GM19452 (cell line): Measurements from ENCODE around the gene NCK2.
"Not testable (repeated sequence)": the region's sequence is repeated elsewhere in the genome, so short reads cannot be mapped to it uniquely, and the experiment has no call there.

Experiments used
- ATAC-seq: cut with Tn5 transposase; IDR thresholded peaks from one replicate; pipeline ENCODE4 v1.9.1; 2021; ENCODE audit not compliant: unreplicated experiment

Gene NCK2

DNA sequence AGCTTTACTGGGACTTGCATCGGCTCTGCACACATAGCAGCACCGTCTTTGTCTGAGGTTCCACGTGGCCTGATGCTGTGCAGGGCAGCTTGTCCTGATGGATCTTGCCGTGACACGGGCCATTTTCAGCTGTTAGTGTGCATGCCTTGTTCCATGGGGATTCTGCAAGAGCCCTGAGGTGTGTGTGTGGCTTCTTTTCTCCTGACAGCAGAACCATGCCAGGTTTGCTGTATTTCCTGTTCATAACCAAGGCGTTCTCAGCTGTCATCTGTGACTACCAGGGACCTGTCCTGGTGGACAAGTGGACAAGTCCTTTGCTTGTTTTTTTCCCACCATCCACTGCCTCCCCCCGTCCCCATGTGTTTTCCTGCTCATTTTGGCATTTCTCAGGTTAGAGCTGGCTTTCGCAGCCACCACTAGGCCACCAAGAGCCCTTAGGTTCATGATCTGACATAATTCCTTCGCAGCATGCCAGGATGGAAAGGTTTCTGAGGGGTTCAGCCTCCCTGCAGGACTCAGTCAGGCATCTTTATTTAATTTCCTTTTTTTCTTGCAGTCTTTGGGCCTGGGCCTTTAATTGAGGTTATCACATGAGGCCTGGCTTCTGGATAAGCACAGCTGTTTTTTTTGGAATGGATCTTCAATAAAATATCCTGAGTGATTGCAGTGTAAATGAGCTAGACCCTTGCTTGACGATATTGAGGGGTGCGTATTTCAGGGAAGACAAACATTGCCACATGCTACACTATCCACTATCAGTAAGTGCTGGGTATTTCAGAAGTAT lies 139.4 kb downstream of the NCK2 start:
- no peak for ATAC-seq

DNA sequence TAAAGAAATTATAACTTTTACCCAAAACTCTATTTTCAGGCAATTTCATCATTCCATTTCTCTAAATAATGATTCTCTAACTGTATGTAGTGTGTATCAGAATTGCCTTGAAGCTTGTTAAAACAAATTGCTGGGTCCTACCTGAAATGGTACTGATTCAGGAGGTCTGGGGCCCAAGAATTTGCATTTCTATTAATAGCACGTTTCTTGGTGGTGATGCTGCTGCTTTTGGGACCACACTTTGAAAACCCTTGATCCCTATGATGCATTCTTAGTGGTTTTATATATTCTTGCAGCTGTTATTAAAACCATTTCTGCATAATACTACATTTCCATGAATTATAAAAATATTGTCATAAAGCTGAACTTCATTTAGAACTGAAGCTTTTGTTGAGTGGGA lies 140.7 kb downstream of the NCK2 start:
- no peak for ATAC-seq

DNA sequence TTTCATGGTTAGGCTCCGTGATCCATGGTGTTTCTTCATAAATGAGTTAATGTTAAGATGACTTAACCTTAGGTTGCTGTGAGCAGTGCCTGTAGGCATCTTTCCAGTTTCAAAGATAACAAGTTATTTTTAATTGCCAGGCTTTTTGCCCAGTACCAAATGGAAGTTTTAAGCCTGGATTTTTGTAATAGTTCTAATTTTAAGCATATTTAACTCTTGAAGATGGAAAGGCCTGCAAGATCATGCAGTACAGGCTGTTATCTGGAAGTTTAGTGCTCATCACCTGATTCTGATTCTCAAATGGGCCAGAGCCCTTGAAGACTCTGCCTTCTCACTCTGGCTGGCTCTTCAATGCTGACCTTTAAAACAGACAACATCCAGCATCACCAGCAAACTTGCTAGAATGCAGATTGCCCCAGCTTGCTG lies 141.3 kb downstream of the NCK2 start:
- no peak for ATAC-seq

GRCh38 chr2:105886687-105887086 lies 142.0 kb downstream of the NCK2 start:
- no peak for ATAC-seq

DNA sequence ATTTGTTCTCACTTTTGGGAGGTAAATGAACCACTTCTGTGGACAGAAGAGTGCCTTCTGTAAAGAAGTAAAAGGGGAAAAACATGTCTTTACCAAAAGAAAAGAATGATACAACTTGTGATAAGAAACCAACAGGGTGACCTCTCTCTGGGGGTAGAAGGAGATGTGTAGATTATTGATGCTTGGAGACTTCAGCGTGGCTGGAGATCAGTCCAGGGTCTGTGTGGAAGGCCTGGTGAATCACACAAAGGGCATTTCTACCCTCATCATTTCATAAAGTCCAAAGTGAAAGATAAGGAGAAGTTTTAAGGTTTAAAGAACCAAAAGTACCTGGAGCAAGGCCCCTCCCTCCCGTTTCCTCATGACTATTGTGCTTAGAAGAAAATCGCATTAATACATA lies 142.5 kb downstream of the NCK2 start:
- no peak for ATAC-seq

GRCh38 chr2:105888625-105889024 lies 143.9 kb downstream of the NCK2 start:
- no peak for ATAC-seq

DNA sequence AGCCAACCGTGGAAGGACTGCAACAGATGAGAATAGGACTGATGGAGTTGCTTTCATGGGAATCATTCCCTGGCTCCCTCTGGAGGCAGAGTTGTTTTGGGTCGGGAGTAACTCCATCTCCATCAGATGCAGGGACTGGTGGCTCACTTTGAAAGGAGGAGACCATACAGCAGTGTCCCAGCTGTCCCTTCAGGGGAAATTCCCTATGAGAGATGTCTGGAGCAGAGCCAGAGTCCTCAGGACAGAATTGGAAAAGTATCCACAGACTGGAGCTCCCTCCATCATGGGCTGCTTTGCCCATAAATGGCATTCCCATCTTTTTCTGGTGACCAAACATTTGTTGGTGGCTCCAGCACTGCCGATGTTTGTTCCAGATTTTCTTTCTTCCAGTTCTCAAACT lies 144.3 kb downstream of the NCK2 start:
- no peak for ATAC-seq

GRCh38 chr2:105890111-105890510 lies 145.4 kb downstream of the NCK2 start:
- ATAC-seq: no peak

DNA sequence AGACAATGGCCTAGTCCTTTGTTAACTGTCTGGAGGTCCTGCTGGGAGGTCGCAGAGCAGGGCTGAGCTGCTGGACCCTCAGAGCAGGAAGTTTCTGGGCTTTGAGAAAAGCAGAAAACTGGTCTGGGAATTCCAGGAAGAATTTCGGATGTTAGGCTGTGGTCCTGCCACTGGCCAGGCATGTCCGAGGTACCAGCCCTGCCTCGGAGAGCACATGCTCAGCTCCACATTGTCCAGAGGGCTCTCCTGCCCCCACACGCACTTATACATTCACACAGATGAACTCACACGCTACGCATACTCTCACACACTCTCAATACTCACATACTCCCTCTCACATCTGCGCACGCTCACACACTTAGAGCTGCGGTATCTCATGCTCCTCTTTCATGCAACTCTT lies 146.1 kb downstream of the NCK2 start:
- ATAC-seq: no peak

- ATAC-seq: no peak
Observed at GRCh38 chr2:105893011-105893995, 148.6 kb downstream of the NCK2 start.

DNA sequence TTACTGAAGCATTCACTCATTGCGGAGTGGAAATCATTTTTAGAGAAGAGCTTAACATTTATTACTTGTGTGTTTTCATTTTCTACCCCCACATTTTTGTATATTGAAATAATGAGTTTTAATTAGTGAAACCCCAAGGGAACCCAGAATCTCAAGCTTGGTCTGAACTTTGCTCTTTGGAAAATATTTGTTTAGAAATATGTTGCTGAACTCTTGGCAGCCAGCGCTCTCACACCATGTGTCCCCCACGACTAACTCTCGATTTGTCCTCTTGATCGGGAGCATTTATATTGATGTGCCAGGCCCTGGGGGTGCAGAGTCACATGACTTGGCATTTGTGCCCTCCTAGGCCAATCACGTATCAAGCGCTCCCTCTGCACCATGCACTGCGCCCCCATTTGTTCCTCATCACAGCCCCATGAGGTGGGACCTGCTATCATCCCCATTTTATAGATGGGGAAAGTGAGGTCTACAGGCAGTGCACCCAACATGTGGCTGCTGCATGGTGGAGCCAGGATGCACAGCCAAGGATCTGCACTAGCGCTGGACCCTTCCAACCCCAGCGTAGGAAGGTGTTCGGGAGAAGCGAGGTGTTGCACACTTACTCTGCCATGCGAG lies 149.7 kb downstream of the NCK2 start:
- no peak for ATAC-seq

- ATAC-seq: no peak
Observed at GRCh38 chr2:105895990-105896764, 151.5 kb downstream of the NCK2 start.

DNA sequence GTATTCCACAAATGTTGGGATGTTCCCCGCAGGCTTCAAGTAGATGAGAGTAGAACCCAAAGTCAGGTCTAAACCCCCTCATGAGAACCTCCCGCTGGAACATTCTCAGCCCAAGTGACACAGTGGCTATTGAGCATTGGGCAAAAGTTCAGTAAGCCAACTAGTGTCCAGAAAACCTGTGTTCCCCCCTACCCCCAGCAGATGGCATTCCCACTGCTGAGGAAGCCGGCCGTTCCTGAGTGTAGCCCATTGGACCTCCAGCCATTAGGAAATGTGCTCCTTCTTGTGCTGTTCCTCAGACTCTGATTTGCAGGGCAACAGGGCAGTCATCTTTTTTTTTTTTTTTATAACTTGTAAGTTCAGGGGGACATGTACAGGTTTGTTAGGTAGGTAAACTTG lies 152.1 kb downstream of the NCK2 start:
- ATAC-seq: no peak

GRCh38 chr2:105897694-105898093 lies 153.0 kb downstream of the NCK2 start:
- not testable (repeated sequence) for ATAC-seq

GRCh38 chr2:105903051-105903674 lies 158.5 kb downstream of the NCK2 start:
- ATAC-seq: no peak

DNA sequence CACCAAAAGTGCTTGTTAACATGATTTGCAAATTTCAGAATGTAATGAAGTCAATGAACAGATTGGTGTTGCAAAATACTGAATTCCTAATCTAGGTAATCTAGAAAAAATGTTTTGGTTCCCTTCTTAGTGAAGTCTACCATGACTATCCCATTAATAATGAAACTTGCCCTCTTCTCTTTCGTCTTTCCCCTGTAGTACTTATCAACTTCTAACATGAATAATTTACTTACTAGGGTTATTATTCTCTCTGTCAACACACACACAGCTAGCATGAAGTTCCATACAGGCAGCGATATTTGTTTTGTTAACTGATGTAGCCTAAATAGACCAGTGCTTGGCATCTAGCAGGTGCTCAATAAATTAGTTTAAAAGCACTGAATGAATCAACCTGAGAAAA lies 160.2 kb downstream of the NCK2 start:
- peak; percentile 97 for ATAC-seq

- no peak for ATAC-seq
Observed at GRCh38 chr2:105906481-105906880, 161.8 kb downstream of the NCK2 start.

DNA sequence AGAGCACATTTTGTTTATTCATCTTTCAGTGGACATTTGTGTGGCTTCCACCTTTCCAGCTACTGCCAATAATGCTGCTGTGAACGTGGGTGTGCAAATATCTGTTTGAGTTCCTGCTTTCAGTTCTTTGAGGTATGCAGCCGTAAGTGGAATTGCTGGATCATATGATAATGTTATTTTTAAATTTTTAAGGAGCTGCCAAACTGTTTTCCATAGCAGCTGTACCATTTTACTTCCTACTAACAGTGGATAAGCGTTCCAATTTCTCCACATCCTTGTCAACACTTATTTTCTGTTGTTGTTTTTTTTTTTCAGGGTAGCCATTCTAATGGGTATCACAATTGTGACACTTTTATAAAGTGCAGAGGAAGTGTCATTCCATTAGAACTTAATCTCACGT lies 162.5 kb downstream of the NCK2 start:
- ATAC-seq: no peak

DNA sequence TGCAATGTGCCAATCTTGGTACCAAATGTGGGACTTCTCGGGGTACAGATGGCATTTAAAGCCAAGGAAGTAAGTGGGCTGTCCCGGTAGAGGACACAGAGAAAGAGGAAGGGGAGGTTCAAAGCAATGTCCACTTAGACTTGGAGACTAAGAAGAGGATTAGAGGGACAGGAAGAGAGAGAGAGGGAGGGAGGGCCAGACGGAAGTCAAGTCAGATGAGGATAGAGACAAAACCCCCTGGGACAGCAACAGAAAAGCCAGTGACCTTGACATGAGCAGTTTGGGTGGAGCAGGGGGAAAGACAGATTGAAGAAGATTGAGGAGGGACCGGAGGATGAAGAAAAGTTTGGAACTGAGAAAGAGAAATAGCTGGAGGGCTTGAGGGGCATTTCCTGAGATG lies 164.5 kb downstream of the NCK2 start:
- no peak for ATAC-seq

DNA sequence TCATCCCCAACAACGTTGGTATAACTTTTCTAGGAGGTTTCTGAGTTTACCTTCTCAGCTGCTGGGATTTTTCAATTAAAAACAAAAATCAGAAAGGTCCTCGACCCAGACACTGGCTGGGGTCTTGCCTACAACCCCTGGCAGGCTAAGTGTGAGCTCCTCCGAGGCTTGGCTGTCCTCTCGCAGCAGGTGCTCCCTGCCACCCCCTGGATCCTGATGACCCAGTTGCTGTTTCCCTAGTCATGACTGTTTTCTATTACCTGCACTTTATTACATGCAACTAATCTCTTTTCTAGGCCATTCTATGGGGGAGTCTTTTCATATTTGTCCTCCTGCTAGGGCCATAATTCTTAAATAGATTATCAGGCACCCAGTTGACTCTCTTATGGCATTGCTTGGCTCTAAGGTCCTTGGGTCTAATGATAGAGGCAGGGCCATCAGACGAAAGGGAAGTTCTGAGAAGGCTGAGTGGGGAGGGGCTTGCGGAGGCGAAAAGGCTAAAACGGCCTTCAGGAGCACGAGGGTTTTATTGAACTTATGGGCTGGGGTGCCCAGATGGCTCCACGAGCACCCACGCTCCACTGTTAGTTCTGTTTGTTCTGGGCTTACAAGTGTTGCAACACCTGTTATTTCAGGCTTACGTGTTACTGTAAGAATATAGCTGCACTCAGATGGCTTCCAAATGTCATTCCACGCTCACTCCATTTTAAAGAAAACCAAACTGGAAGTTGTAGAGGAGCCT lies 166.0 kb downstream of the NCK2 start:
- ATAC-seq: no peak
